ENCODE results near the gene RPSA.

DNA sequence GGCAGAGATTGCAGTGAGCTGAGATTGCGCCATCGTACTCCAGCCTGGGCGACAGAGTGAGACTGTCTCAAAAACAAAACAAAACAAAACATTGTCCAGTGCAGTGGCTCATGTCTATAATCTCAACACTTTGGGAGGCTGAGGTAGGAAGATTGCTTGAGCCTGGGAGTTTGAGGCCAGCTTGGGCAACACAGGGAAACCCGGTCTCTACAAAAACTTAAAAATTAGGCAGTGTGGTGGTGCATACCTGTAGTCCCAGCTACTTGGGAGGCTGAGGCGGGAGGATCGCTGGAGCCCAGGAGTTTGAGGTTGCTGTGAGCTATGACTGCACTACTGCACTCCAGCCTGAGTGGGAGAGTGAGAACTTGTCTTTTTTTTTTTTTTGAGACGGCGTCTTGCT, 33.8 kb downstream of the RPSA start:
- TF ChIP-seq, protein P1, sequence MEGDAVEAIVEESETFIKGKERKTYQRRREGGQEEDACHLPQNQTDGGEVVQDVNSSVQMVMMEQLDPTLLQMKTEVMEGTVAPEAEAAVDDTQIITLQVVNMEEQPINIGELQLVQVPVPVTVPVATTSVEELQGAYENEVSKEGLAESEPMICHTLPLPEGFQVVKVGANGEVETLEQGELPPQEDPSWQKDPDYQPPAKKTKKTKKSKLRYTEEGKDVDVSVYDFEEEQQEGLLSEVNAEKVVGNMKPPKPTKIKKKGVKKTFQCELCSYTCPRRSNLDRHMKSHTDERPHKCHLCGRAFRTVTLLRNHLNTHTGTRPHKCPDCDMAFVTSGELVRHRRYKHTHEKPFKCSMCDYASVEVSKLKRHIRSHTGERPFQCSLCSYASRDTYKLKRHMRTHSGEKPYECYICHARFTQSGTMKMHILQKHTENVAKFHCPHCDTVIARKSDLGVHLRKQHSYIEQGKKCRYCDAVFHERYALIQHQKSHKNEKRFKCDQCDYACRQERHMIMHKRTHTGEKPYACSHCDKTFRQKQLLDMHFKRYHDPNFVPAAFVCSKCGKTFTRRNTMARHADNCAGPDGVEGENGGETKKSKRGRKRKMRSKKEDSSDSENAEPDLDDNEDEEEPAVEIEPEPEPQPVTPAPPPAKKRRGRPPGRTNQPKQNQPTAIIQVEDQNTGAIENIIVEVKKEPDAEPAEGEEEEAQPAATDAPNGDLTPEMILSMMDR (conservative IDR thresholded peaks at IDR 0.05): no peak
- no peak for TF ChIP-seq EZH2 (IDR thresholded peaks at IDR 0.05; ENCODE audit: low read depth)
